ENCODE data around the gene TESK2. TPM values are rescaled to one million over a fixed set of nuclear protein-coding genes. Genes with fewer than 3 reads are reported as not detected.

TESK2 gene
- total RNA-seq, 6 experiments from 2014 or later, result 2.7 to 5.5 (median 4.3) TPM

GRCh38 chr1:45302505-45303150 is 188.3 kb downstream of the TESK2 start:
- WGBS (ENCODE audit: insufficient coverage, low coverage, low lambda C conversion rate, missing lambda C conversion rate), result 88% methylated on average over 13 of the region's 16 CpGs
- Histone ChIP-seq H3K27ac (peak overlapping the region in 2 of 3 donors; percentile 65 to 79), H3K4me3 (peak overlapping the region; percentile 68 to 93 (median 91)), H3K4me1 (peaks cover 0 to 10% (median 2%) of the 10 kb centered on the region in 4 donors), H3K36me3 (no peaks in the 10 kb centered on the region), H3K27me3 (no peaks in the 10 kb centered on the region), H3K9me3 (no peaks in the 10 kb centered on the region)
- intact Hi-C loops (cut with DNase I), result no loop called here
- TF ChIP-seq POLR2A (IDR thresholded peaks at IDR 0.05) (no peak), CTCF (IDR thresholded peaks at IDR 0.05) (no peak)
- no peak for DNase-seq
- no peak for ATAC-seq

- DNase-seq (no peak), ATAC-seq (no peak)
- Histone ChIP-seq H3K4me1 (peaks cover 0 to 10% (median 2%) of the 10 kb centered on the region in 4 donors), H3K27ac (no peak overlapping the region), H3K4me3 (no peak overlapping the region), H3K9me3 (no peaks in the 10 kb centered on the region), H3K36me3 (no peaks in the 10 kb centered on the region), H3K27me3 (no peaks in the 10 kb centered on the region)
- TF ChIP-seq CTCF (IDR thresholded peaks at IDR 0.05) (no peak), POLR2A (IDR thresholded peaks at IDR 0.05) (no peak)
- intact Hi-C loops (cut with DNase I), result no loop called here
- 52% methylated on average over 2 of the region's 2 CpGs for WGBS (ENCODE audit: insufficient coverage, low coverage, low lambda C conversion rate, missing lambda C conversion rate)
These were observed 190.3 kb downstream of the TESK2 start for GRCh38 chr1:45300669-45300997.

GRCh38 chr1:45299981-45300668 is 190.8 kb downstream of the TESK2 start:
- Histone ChIP-seq H3K27ac (no peak overlapping the region), H3K9me3 (no peaks in the 10 kb centered on the region), H3K36me3 (no peaks in the 10 kb centered on the region), H3K4me3 (no peak overlapping the region), H3K27me3 (no peaks in the 10 kb centered on the region), H3K4me1 (peaks cover 0 to 10% (median 2%) of the 10 kb centered on the region in 4 donors)
- DNase-seq (no peak), ATAC-seq (peak in 1 of 4 donors; percentile 8)
- 7% methylated on average over 3 of the region's 4 CpGs for WGBS (ENCODE audit: insufficient coverage, low coverage, low lambda C conversion rate, missing lambda C conversion rate)
- intact Hi-C loops (cut with DNase I), result loop anchor here (5.0 kb wide), 1 partner anchor 283 kb away; no protein-coding TSS in a partner anchor
- TF ChIP-seq POLR2A (IDR thresholded peaks at IDR 0.05), result no peak
- peak; percentile 70 to 79 (median 78) for TF ChIP-seq CTCF (IDR thresholded peaks at IDR 0.05)

GRCh38 chr1:45299296-45299695 is 191.7 kb downstream of the TESK2 start:
- no peak overlapping the region for H3K4me3 ChIP-seq
- intact Hi-C loops (cut with DNase I), result loop anchor here (5.0 kb wide), 1 partner anchor 282 kb away; no protein-coding TSS in a partner anchor
- no peaks in the 10 kb centered on the region for H3K27me3 ChIP-seq
- 83% methylated on average over 1 of the region's 1 CpG for WGBS (ENCODE audit: insufficient coverage, low coverage, low lambda C conversion rate, missing lambda C conversion rate)
- TF ChIP-seq POLR2A (IDR thresholded peaks at IDR 0.05) (no peak), CTCF (IDR thresholded peaks at IDR 0.05) (no peak)
- ATAC-seq, result no peak
- H3K4me1 ChIP-seq, result peaks cover 0 to 10% (median under 1%) of the 10 kb centered on the region in 4 donors
- no peak overlapping the region for H3K27ac ChIP-seq
- no peaks in the 10 kb centered on the region for H3K9me3 ChIP-seq
- DNase-seq, result no peak
- no peaks in the 10 kb centered on the region for H3K36me3 ChIP-seq

Measured in right lobe of liver (tissue), 6 donors.